HepG2 (cell line): ENCODE measurements around the gene GHR. TPM values are rescaled to one million over a fixed set of nuclear protein-coding genes. Genes with fewer than 3 reads are reported as not detected.

Experiments used
- ATAC-seq: fragments of 200-7000 bp; cut with Tn5 transposase; 3 replicates; pipeline ENCODE4 v1.9.1; 2020; ENCODE audit warnings: mild to moderate bottlenecking, moderate library complexity
- BruUV-seq: library from RNA; stranded (reverse); fragments of 400-500 nt; replicated peaks from 2 replicates; lab custom pipeline; 2021; lab: Mats Ljungman, UMichigan
- CTCF ChIA-PET: fragments of 300-600 bp; formaldehyde crosslinking; extraction: SDS; loops from one replicate; lab custom pipeline; 2021; ENCODE audit warnings: low total read pairs, inconsistent platforms, low intra/inter-chr PET ratio; lab: Yijun Ruan, JAX
- POLR2A ChIA-PET: fragments of 350-600 bp; sonication (Branson Sonifier 250); formaldehyde crosslinking; loops from one replicate; lab custom pipeline; 2020; ENCODE audit warnings: antibody characterized with exemption, inconsistent platforms; lab: Yijun Ruan, JAX
- DNase-seq: peaks from one replicate; pipeline ENCODE4 v3.0.0-alpha.2; 2015; ENCODE audit warnings: low spot score
- FAIRE-seq: peaks from 3 replicates; lab custom pipeline; 2011; peaks lifted over from hg19 to GRCh38; lab: Jason Lieb, UNC
- H2AFZ ChIP-seq: one replicate; pipeline ENCODE4 v1.6.1; 2011; ENCODE audit warnings: low read length, inconsistent platforms
- H3K27ac ChIP-seq: fragments of 300-600 bp; 3 replicates; pipeline ENCODE4 v1.8.0; 2011; ENCODE audit warnings: mixed run types, mild to moderate bottlenecking, mixed read lengths, low read length, inconsistent platforms; ENCODE audit not compliant: insufficient read depth; ENCODE audit errors: extremely low read length
- H3K27me3 ChIP-seq, 2 experiments: fragments of 200-600 bp in 1 of 2; 2 replicates in 1 of 2; 3 replicates in 1 of 2; pipeline versions ENCODE4 v1.6.0 to v1.8.0; 2011; ENCODE audit warnings: low read length in 2 of 2, mild to moderate bottlenecking in 2 of 2, moderate library complexity in 2 of 2, inconsistent platforms in 1 of 2; ENCODE audit not compliant: insufficient read depth in 2 of 2, control insufficient read depth in 1 of 2
- H3K36me3 ChIP-seq, 2 experiments: fragments of 200-600 bp in 1 of 2; replicated peaks in 1 of 2; 2 replicates in 1 of 2; 3 replicates in 1 of 2; pipeline versions ENCODE4 v1.5.1 to v1.8.0; 2011; ENCODE audit warnings: low read length in 2 of 2, inconsistent platforms in 1 of 2; ENCODE audit not compliant: insufficient read depth in 2 of 2, control insufficient read depth in 1 of 2
- H3K4me1 ChIP-seq: 2 replicates; pipeline ENCODE4 v1.5.1; 2012; ENCODE audit warnings: low read length, inconsistent platforms; ENCODE audit not compliant: insufficient read depth
- H3K4me2 ChIP-seq: 2 replicates; pipeline ENCODE4 v1.6.0; 2011; ENCODE audit warnings: low read depth, low read length, inconsistent platforms
- H3K4me3 ChIP-seq, 3 experiments: fragments of 200-600 bp in 1 of 3; sonication (generic), shearing (Covaris generic) in 1 of 3; replicated peaks in 1 of 3; 2 replicates each; pipeline ENCODE4 v1.5.1; 2011 to 2016; ENCODE audit warnings: low read length in 3 of 3, inconsistent platforms in 2 of 3, low read depth in 2 of 3, mild to moderate bottlenecking in 2 of 3, control low read depth in 1 of 3, mixed read lengths in 1 of 3; ENCODE audit not compliant: insufficient read depth in 1 of 3
- H3K79me2 ChIP-seq: one replicate; pipeline ENCODE4 v1.6.1; 2011; ENCODE audit warnings: low read length, inconsistent platforms; ENCODE audit not compliant: insufficient read depth
- H3K9ac ChIP-seq: 2 replicates; pipeline ENCODE4 v1.6.0; 2011; ENCODE audit warnings: mild to moderate bottlenecking, low read depth, low read length, inconsistent platforms; ENCODE audit not compliant: insufficient read depth
- H3K9me3 ChIP-seq: 2 replicates; pipeline ENCODE4 v1.5.1; 2012; ENCODE audit warnings: mild to moderate bottlenecking, low read length
- H4K20me1 ChIP-seq: 2 replicates; pipeline ENCODE4 v1.6.0; 2011; ENCODE audit warnings: inconsistent platforms, mild to moderate bottlenecking, low read length, moderate library complexity; ENCODE audit not compliant: insufficient read depth
- CENPX ChIP-seq: sonication (generic); formaldehyde crosslinking; IDR thresholded peaks from 2 replicates; pipeline ENCODE4 v1.9.0; 2021; ENCODE audit warnings: mild to moderate bottlenecking, missing genetic modification reagents, moderate library complexity
- KLF16 ChIP-seq, 2 experiments: sonication (generic) in 1 of 2; formaldehyde crosslinking in 1 of 2; IDR thresholded peaks; 2 replicates each; pipeline versions ENCODE4 v1.6.1 to v1.8.0; 2016 to 2023; ENCODE audit warnings: missing genetic modification reagents in 2 of 2, missing compliant biosample characterization in 1 of 2
- MATR3 ChIP-seq: sonication (generic); formaldehyde crosslinking; IDR thresholded peaks from 2 replicates; pipeline ENCODE4 v1.4.0; 2020; ENCODE audit warnings: missing genetic modification reagents
- NPAS2 ChIP-seq: sonication (generic); formaldehyde crosslinking; IDR thresholded peaks from 2 replicates; pipeline ENCODE4 v1.8.0; 2022; ENCODE audit warnings: mild to moderate bottlenecking, missing genetic modification reagents, borderline replicate concordance
- RAD21 ChIP-seq: fragments of 450-650 bp; formaldehyde crosslinking; IDR thresholded peaks from 2 replicates; pipeline ENCODE4 v1.5.0; 2020; ENCODE audit warnings: mild to moderate bottlenecking
- RXRA ChIP-seq: sonication (generic); formaldehyde crosslinking; IDR thresholded peaks from 2 replicates; pipeline ENCODE4 v1.5.1; 2020; ENCODE audit warnings: missing genetic modification reagents
- SAP130 ChIP-seq: IDR thresholded peaks from 2 replicates; pipeline ENCODE4 v1.6.1; 2016; ENCODE audit warnings: low read depth
- SCMH1 ChIP-seq: sonication (generic); formaldehyde crosslinking; IDR thresholded peaks from 2 replicates; pipeline ENCODE4 v1.9.0; 2021; ENCODE audit warnings: missing genetic modification reagents, mild to moderate bottlenecking, borderline replicate concordance
- SKI ChIP-seq: fragments of 450-650 bp; IDR thresholded peaks from one replicate; pipeline ENCODE4 v1.6.1; 2018; ENCODE audit warnings: mild to moderate bottlenecking; ENCODE audit not compliant: partially characterized antibody
- SMARCC2 ChIP-seq: fragments of 450-650 bp; IDR thresholded peaks from 2 replicates; pipeline ENCODE4 v1.6.1; 2017; ENCODE audit warnings: antibody characterized with exemption, mild to moderate bottlenecking
- SRSF1 ChIP-seq: fragments of 200-400 bp; formaldehyde crosslinking; optimal IDR thresholded peaks from 2 replicates; pipeline ENCODE3; 2017; ENCODE audit warnings: mild to moderate bottlenecking, low read depth, low read length, moderate library complexity
- ZNF180 ChIP-seq: sonication (generic); formaldehyde crosslinking; IDR thresholded peaks from 2 replicates; pipeline ENCODE4 v1.4.0; 2020; ENCODE audit warnings: low read depth, missing genetic modification reagents, borderline replicate concordance
- ZNF350 ChIP-seq: sonication (generic); formaldehyde crosslinking; IDR thresholded peaks from 2 replicates; pipeline ENCODE4 v1.4.0; 2020; ENCODE audit warnings: mild to moderate bottlenecking, low read depth, missing genetic modification reagents, borderline replicate concordance
- ZNF432 ChIP-seq: sonication (generic); formaldehyde crosslinking; IDR thresholded peaks from 2 replicates; pipeline ENCODE4 v1.5.0; 2020; ENCODE audit warnings: missing genetic modification reagents, mild to moderate bottlenecking, borderline replicate concordance
- ZNF724P ChIP-seq: sonication (generic); formaldehyde crosslinking; IDR thresholded peaks from 2 replicates; pipeline ENCODE4 v1.8.0; 2022; ENCODE audit warnings: missing genetic modification reagents, borderline replicate concordance
- WGBS: methylation state at CpG from one replicate; pipeline ENCODE4 v1.1.6; 2017; ENCODE audit warnings: low lambda C conversion rate; 5-methylcytosine and 5-hydroxymethylcytosine counted together
- in situ Hi-C: cut with HindIII; loops from 2 replicates; pipeline ENCODE4 v1.10.0; 2017; ENCODE audit warnings: low pct_unique_long_range_greater_than_20kb; ENCODE audit not compliant: extremely low pct_ligation_motif_present
- intact Hi-C: fragments of 100-400 bp; cut with micrococcal nuclease; formaldehyde crosslinking; loops from one replicate; pipeline ENCODE4 v1.10.0; 2022; ENCODE audit not compliant: unreplicated experiment
- polyA plus RNA-seq, 8 experiments: library from polyadenylated mRNA; depleted of rRNA in 3 of 8; stranded (reverse) in 7 of 8; unstranded in 1 of 8; fragments of >200 nt; fragmentation: Illumina TruSeq in 4 of 8; extraction: Trizol in 4 of 8; gene quantifications; 2 replicates each; pipeline versions ENCODE4 v1.2.1 to v1.2.3, GENCODE V29; 2011 to 2016; ENCODE audit warnings: low read depth in 4 of 8, missing spikeins in 1 of 8, mixed read lengths in 1 of 8; ENCODE audit not compliant: insufficient read depth in 1 of 8
- total RNA-seq, 5 experiments: library from RNA; depleted of rRNA; stranded (reverse); fragments of >200 nt; fragmentation: Illumina TruSeq; extraction: Trizol; gene quantifications; 2 replicates each; pipeline ENCODE4 v1.2.3, GENCODE V29; 2016; ENCODE audit warnings: low read depth in 1 of 5
- TF ChIP-seq, protein P1 (sequence below): sonication (generic); formaldehyde crosslinking; IDR thresholded peaks from 2 replicates; pipeline ENCODE4 v1.4.0; 2020; ENCODE audit warnings: mild to moderate bottlenecking, missing genetic modification reagents

Gene GHR
- total and polyA plus RNA-seq, 2 of the 13 experiments (the other 11 are each of a cell fraction or from before 2014, with no cell fraction given), result 0.07 TPM; not detected in 1

DNA sequence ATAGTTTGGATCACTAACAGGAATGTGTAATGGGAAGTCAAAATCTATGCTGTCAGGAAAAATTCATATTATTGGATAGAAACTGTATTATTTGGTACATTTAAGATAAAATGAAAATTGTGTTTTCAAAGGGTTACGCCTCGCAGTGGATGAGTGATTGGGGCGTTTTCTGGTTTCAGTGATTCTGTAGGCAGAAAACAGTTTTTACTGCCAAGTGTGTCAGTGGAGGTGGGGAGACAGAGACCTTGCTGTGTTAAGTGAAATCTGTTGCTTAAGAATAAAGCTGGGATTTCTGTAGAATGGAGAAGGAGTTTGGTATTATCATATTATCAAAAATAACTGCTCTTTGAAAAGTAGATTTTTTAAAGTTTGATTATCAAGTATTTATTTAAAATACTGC lies 69.7 kb downstream of the GHR start:
- WGBS, result 17% methylated on average over 3 of the region's 3 CpGs
- H3K4me3 ChIP-seq, result no peak overlapping the region
- DNase-seq (no peak), ATAC-seq (no peak), FAIRE-seq (no peak)
- no peak overlapping the region for H3K9ac ChIP-seq
- BruUV-seq, result no TSS peak
- no peak overlapping the region for H2AFZ ChIP-seq
- H3K4me2 ChIP-seq, result no peak overlapping the region
- ChIA-PET CTCF (no interaction called here), POLR2A (no interaction called here)
- in situ Hi-C loops (no loop called here), intact Hi-C loops (no loop called here)
- no peaks in the 10 kb centered on the region for H3K9me3 ChIP-seq
- no peaks in the 10 kb centered on the region for H3K4me1 ChIP-seq
- no peaks in the 10 kb centered on the region; a peak in 1 of 5 replicates for H3K27me3 ChIP-seq
- no peak for TF ChIP-seq ZNF180 (CRISPR knock-in tag)
- no peak for TF ChIP-seq SRSF1
- TF ChIP-seq ZNF432 (CRISPR knock-in tag), result no peak
- TF ChIP-seq ZNF350 (CRISPR knock-in tag), result no peak
- TF ChIP-seq SCMH1, result no peak
- no peak for TF ChIP-seq ZNF724P (CRISPR knock-in tag)
- TF ChIP-seq CENPX (CRISPR knock-in tag), result no peak
- no peak for TF ChIP-seq SKI
- TF ChIP-seq, protein P1, sequence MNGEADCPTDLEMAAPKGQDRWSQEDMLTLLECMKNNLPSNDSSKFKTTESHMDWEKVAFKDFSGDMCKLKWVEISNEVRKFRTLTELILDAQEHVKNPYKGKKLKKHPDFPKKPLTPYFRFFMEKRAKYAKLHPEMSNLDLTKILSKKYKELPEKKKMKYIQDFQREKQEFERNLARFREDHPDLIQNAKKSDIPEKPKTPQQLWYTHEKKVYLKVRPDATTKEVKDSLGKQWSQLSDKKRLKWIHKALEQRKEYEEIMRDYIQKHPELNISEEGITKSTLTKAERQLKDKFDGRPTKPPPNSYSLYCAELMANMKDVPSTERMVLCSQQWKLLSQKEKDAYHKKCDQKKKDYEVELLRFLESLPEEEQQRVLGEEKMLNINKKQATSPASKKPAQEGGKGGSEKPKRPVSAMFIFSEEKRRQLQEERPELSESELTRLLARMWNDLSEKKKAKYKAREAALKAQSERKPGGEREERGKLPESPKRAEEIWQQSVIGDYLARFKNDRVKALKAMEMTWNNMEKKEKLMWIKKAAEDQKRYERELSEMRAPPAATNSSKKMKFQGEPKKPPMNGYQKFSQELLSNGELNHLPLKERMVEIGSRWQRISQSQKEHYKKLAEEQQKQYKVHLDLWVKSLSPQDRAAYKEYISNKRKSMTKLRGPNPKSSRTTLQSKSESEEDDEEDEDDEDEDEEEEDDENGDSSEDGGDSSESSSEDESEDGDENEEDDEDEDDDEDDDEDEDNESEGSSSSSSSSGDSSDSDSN (CRISPR knock-in tag), result no peak
- TF ChIP-seq MATR3, result no peak
- no peak for TF ChIP-seq RAD21 (CRISPR knock-in tag)
- no peak for TF ChIP-seq NPAS2 (CRISPR knock-in tag)
- no peak for TF ChIP-seq SAP130
- TF ChIP-seq KLF16 (CRISPR knock-in tag; IDR thresholded peaks at IDR 0.05), result no peak
- TF ChIP-seq SMARCC2, result no peak
- TF ChIP-seq RXRA (CRISPR knock-in tag), result no peak
- H3K27ac ChIP-seq, result no peak overlapping the region
- no peaks in the 10 kb centered on the region for H3K36me3 ChIP-seq
- no peaks in the 10 kb centered on the region for H3K79me2 ChIP-seq
- no peaks in the 10 kb centered on the region for H4K20me1 ChIP-seq
